HUDEP-2 (cell line): ENCODE results near the gene WEE2.

Source experiments
- DNase-seq, 76 experiments: peaks; one replicate each; lab custom pipeline; 2025; ENCODE audit not compliant: unreplicated experiment in 76 of 76; lab: John Stamatoyannopoulos, UW

The WEE2 gene

DNA sequence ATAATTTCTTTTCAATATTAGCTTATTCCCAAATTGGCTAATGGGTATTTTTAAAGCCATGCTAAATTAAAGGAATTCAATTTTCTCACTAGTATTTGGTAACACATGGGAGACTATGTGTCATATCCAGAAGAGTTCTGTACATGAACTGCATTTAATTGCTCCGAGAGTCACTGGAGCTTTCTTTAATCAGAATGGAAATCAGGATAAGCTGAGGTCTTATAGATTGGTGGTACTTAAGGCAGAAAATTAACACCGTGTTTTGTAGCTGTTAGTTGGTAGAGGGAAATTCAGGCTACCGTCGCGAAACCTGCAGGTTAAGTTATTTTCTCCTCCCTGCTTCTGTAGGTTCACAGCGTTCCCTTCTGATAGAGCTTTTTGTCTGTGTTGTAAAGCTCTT lies at the start of gene WEE2:
Gene WEE2 (plus strand): TSS at position 3 of the 400 bp plus-strand sequence. CDS start 406 bp downstream, outside the sequence.
- no peak for DNase-seq

DNA sequence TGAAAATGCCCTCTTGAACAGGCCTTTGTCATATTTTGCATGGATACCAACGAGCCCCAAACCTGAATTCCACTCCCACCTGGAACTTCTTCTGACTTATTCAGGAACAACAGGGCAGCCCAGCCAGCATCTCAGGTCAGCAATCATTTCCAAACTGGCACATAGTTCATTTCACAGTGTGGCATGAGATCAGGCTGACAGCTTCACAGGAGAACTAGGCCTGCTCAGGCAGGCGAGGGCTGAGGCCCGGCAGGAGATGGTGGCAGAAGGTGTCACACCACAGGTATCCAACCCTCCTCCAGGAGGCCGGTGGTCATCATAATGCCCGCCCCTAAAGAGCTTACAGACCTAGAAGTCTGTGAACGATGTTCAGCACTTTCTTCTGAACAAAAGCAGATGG lies 48.7 kb upstream of the WEE2 start:
- DNase-seq, result no peak

DNA sequence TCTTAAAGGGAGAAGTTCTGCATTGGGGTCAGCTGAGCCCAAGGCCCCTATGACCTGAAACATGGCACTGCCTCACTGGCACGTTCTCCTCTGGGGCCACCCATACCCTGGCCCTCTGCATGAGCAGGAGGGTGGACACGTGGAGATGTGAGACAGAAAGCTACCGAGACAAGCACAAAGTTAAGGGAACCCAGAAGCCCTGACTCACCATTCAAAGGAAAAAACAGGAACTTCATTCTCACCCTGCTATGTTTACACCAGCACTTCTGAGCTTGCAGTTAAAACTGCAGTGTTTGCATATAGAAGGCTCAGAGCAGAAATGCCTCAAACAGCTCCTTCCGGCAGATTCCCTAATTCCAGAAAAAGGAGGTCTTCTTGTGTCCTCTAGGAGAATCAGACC lies 47.9 kb upstream of the WEE2 start:
- DNase-seq, result no peak

DNA sequence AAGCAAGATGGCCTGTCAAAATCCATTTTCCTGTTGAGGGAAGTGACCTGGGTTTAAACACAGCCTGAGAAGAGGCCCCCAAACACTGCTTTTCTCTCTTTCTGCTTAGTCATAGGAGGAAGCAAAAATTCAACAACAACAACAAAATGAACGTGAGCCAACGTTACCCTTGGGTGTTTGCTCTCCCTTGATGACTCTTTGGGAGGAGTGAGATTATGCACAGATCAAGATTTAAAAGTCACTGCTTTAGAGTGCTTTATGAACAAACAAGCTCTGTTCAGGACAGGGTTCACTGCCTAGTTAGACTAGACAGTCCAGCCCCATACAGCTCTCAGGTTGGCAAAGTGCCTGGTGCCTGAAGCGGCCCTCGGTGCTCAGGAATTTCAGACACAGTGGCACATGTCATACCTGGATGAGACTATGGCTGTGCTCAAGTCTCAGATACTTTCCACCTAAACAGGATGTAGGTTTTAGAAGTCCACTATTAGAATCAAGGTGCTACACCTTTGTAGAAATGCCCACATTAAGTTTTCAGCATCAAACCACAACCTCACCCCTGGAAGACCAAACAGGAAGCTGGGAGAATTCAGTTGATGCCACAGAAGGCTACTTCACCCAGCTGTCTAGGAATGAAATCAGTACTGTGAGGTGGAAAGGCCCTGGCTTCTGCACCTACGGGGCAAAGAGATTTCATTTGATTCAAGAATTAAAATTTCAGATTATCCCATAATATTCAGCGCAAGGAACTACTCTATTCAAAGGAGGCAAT lies 44.9 kb upstream of the WEE2 start:
- no peak for DNase-seq

DNA sequence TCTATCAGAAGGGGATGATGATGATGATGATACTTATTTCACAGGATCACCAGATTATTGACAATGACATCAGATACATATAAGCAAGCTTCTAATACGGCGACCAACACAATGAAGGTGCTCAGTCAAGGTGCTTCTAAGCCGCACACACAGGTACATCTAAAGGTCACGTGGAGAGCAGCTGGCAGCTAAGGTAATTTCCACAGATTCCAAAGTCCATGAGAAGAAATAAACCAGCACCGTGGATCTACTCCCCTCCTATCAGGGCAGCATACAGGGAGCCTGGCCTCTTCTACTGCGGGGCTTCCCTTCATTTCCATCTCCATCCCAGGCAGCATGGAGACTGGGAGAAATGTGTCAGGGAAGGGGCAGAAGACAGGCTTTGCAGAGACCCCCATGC lies 43.7 kb upstream of the WEE2 start:
- DNase-seq, result no peak

DNA sequence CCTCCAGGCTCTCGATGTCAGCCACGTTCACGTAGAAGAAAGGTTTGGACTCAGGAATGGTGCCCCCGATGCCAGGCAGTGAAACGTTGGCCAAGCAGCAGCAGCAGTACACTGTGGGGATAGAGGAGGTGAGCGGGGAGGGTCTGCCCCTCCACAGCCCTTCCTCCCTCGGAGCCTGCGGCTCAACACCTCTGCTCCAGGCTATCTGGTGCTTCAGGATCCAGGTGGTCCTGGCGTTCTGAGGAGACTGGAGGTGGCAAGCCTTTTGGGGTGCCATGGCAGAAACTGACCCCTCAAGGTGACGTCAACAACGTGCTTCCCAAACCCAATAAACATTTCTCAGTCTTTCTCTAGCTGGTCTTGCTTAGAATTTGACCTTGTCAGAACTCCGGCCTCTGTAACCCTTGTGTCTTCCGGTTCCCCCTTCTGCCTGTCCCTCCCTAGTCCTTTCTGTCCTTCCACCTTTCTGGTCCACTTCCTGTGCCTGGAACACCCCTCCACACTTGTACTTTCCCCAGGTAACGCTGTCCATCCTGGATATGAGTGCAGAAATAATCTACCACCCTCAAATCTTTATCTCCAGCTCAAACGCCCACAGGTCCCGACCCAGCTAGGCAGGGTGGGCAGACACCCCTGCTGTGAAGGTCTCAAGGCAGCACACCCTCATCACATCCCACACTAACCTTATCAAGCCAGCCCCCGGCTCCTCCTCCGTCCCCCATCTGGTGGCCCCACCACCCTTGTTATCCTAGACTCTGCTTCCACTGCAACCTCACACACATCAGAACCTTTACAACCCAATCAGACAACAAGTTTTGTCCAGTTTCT lies 42.7 kb upstream of the WEE2 start:
- no peak for DNase-seq

DNA sequence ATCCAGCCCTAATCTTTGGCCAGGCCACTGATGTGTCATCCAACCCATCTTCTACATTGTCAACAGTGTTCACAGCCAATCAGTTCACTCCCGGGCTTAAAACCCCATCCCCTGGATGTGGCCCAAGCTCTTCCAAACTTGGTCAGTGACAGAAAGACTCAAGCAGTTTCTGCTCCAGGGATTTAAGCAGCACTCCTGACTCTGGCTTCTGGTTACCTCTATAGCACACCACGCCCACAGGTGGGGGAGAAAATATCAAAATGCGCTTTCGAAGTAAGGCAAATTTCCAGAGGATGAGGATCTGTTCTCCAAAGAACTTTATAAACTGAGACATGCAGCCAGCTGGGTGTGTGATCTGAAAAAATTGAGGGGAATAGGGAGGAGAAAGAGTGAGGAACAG lies 42.1 kb upstream of the WEE2 start:
- no peak for DNase-seq

DNA sequence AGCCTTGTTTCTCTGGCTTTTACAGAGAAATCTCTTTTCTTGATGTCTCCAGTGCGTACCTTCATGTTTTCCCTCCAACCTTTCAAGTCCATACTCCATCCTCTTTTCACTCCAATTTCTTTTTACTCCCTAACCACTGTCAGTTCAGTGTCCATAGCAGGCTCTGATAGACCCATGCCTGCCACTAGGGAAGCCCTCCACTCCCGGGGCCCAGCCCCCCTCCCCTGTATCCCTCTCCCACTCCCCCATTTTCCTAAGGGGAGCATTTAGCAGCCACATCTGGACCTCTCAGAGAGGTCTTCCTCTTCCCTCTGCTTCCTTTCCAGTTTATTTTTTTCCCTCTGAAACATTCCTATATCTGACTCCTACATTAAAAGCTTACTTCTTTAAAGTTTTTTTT lies 39.3 kb upstream of the WEE2 start:
- no peak for DNase-seq

DNA sequence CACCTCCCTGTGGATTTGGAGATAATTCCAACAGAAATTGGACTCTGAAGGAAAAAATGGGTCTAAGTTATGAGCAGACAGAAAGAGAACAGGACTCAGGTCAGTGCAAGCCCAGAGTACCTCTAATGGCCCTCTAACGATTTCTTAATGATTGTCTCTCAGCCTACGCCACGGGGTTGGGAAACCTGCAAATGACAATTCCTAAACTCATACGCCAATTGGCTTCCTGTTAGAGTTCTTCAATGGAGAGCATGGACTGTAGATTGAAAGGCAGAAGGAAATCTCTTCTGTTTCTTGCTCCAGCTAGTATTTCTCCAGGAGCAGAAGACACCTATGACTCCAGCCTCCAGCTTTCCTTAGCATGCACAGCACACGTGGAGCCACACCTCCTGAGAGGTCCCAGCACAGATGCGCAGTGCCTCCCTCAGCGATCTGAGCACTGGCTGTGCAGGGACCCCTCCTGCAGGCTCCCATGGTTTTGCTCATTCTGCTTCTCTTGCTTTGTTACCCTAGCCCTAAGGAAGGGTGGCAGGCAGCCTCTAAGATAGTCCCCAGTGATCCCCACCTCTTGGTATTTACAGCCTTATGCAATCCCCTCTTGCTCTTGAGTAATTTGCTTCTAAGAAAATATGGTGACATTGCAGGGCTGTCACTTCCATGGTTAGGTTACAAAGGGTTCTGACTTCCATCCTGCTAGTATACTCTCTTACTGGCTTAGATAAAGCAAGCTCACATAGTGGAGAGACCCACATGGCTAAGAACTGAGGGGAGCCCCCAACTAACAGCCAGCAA lies 36.3 kb upstream of the WEE2 start:
- DNase-seq, result no peak

DNA sequence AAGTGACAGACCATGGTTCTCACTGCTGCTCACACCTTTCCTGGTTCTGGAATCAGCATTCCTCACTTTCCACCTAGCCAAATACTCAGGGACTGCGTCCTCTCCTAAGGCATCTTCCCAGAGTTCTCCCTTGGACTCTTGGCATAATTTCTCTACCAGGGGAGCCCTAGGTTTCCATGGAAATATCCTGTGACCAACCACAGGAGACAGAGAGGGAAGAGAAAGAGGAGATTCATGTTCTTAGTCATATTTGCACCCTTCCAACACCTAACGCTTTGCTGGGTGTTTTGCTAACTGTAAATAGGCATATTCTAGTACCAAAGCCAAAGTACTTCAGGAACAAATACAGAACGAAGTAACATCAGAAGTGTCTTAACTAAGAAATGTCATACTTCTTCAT lies 34.8 kb upstream of the WEE2 start:
- no peak for DNase-seq

DNA sequence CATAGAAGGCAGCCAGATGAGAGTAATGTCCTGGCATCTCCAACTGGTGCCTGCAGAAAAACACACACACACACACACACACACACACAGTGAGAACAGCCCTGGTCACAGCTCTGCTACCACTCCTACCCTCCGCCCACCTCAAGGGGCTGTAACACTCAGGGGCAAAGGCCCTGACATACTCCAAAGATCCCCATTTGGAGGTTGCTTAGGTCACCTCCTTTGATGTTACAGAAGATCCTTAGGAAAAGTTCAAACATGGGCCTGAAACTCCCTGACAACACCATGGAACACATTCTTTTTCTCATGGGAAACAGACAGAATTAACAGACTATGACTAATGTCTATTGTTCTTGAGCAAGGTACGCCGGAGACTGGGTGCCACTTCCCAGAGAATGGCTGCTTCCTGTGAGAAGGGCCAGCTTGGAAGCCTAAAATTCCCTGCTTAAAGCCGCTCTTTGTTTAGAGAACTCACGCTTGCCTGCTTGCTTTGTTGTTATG lies 33.9 kb upstream of the WEE2 start:
- no peak for DNase-seq

DNA sequence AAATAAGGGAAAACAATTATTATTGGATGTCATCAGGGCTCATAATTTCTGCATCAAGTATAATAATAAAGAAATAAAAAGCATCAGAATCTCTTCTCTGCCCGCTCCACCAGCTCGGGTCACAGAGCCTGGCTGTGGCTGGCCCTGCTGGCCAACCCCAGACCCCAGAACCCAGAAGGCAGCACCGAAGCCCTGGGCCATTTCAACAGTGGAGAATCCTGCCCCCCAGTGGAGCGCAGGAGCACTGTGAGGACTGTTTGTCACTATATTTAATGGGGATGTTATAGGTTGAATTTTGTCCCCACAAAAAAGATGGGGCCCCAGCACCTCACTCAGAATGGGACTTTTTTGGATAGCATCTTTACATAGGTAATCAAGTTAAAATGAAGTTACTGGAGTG lies 33.5 kb upstream of the WEE2 start:
- no peak for DNase-seq

DNA sequence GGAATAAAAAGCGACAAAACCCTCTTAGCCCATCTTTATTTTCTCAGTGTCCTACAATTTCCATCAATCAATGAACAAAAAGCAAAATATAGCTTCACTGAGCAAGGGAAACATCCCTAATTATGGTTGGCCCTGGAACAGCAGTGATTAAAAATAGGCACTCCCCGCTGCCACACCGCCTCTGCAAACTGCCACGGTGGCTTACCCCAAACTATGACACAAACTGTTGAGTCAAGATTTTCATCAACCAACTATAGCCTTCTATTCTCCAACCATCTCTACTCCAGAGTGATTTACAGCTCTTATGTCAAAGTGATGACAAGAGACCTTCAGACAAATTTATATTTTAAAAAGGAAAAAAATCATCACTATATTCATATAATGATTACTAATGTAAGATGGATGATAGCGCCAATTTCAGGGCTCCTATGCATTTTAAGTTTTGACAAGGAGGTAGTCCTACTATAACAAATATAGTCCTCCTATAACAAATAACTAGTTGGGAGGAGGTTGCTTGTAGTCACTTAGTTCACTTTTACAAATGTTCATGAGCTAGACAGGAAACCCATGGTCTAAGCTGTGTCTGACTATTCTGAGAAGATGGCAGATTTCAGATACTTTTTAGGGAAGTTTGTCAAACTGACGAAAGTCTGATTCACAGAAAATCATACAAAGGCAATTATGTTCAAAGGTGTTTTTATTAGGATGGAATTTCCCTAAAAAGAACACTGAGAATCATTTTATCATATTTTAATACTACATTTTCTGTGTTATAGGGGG lies 32.5 kb upstream of the WEE2 start:
- no peak for DNase-seq

DNA sequence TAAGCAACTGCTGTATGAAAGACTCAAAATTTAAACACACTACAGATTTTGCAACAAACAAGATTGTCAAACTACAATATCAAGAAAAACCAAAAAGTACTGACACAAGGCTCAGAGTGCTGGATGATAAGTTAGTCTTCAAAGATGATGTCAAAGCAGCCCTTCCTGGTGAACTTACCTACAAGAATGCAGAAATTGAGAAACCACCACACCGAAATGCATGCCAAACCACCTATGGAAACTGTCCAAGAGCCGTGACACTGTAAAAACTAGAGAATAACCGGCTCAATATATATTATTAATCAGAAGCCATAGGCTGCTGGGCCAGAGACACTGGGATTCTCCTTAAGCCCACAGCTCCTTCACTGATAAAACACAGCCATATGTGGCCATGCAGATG lies 31.5 kb upstream of the WEE2 start:
- DNase-seq, result no peak

DNA sequence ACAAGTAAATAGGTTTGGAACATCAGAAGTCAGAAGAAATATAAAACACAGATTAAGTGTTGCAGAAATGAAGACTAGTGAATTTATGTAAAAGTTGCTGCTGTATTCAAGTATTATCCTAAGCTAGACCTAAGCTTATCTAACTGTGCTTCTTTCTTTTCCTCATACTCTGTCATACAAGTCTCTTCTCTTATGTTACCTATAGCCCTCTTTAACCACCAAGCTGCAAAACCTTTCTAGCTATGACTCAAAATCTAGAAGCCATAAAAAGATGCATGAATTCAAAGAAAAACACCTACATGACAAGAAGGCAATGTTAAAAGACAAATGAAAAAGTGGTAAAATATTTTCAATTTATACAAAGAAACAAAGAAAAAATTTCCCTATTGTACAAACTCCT lies 29.1 kb upstream of the WEE2 start:
- no peak for DNase-seq

DNA sequence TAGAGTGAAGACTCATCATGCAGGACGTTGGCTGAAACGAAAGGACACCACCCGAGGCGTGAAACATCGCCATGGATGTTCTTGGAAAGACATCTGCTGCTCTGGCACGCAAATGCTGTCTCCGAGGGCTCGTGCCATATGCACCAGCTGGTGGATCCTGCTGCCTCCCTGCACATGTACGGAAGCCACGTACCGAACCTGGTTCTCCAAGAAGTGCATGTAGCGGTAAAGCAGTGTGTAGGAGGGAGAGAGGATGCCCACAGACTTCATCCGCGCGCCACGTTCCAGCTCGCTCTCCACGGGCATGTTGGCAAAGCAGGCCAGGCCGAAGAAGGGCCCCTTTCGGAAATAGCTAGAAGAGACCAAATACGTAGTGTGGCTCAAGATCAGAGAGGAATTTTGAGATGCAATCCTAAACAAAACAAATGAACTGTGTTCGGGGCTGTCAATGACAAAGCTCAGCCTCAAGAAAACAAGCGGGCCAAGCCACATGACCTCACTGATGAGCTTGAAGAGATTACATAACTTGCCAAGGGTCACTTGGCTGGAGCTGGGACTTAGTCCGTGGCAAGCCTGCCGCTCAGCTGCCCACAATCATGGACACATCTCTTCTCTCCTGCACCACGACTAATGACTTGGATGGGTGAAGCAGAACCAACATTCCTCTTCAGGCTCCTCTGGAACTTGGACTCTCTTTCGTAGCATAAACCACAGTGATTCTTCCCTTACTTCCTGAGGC lies 22.7 kb upstream of the WEE2 start:
- no peak for DNase-seq

DNA sequence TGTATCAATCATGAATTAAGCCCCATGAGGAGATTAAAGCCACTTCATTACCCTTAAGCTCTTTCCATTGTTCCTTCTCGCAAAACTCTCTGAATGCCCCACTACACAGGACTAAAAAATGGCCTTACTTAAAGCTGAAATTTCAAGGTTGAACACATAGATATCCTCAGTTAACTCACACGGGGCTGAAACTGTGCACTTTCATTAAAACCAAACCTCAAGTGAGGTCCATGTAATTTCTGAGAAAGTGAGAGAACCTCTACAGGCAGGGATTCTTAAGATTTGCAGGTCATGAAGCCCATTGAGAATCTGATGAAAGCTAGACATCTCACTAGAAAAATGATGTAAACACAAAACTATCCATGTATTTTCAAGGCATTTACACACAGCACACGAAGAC lies 22.1 kb upstream of the WEE2 start:
- DNase-seq, result no peak

DNA sequence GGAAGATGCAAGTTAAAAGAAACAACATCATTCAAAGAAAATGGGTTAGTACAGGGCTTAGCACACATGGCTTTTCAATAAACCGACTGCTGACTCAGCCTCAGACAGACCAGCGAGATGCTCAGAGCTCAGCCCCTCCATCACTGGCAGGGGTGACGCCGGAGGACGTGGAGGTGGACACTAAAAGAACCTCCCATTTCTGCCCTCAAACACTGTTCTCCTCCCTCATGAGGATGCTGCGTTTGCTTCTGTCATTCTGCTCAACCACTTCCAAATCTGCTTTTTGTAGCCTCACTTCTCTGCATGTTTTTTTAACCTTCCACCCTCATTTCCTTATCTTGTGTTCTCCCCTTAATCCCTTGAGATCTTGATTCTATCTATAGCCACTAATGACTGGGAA lies 21.5 kb upstream of the WEE2 start:
- no peak for DNase-seq

DNA sequence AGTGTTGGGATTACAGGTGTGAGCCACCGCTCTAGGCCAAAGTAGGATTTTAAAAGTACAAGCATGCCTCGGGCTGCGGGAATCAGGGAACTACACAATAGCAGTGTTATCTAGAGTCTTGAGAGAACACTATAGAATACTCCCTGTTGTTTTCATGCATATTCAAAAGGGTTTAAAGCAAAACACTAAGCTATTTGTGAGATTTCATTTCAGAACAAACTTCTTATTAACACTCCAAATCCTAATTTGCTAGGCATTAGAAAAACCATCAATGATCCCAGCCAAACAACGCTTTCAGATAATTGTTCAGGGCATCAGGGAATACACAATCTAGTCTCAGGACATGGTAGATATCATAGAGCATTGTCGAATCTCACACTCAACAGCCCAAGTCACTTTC lies 20.1 kb upstream of the WEE2 start:
- DNase-seq, result no peak
